OCI-LY7 (cell line): ENCODE measurements around the gene RHEBL1.

Experiments used
- EZH2phosphoT487 ChIP-seq: fragments of 200-600 bp; sonication (generic); IDR thresholded peaks from 2 replicates; pipeline ENCODE4 v1.6.1; 2018; ENCODE audit warnings: low read depth, borderline replicate concordance, mild to moderate bottlenecking, mixed run types, antibody characterized with exemption, low read length, moderate library complexity, mixed read lengths
- TF ChIP-seq, protein P1 (sequence below): fragments of 200-600 bp; sonication (generic); conservative IDR thresholded peaks from 2 replicates; pipeline ENCODE4 v1.5.1; 2014; ENCODE audit warnings: mild to moderate bottlenecking, antibody characterized with exemption, low read length, moderate library complexity, mixed read lengths

DNA sequence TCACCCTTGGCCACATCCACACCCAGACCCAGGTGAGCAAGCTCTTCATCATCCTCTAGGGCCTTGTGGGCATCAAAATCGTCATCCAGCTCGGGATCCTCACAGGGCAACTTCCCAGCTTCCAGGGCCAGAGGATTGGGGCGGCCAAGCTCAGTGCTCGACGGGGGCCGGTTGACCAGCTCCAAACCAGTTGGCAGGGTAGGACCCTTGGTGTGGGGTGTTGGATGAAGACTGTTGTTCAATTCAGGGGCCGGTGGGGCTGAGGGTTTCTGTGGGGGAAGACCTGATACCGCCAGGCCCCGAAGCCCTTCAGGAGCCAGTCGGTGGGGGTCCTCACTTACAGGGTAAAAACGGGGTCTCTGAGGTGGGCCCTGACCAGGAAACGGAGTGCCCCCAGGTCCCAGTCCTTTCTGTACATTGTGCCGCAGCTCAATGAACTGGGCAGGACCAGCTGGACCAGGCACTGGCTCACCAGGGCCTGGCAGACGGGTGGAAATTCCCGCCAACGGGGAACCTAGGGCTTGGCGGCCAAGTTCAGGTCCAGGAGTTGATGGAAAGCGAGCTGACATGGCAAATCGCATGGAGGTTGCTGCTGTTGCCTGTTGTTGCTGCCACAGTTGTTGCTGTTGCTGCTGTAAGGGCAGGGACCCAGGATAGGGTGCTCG is 31.4 kb downstream of the RHEBL1 start:
- TF ChIP-seq, protein P1, sequence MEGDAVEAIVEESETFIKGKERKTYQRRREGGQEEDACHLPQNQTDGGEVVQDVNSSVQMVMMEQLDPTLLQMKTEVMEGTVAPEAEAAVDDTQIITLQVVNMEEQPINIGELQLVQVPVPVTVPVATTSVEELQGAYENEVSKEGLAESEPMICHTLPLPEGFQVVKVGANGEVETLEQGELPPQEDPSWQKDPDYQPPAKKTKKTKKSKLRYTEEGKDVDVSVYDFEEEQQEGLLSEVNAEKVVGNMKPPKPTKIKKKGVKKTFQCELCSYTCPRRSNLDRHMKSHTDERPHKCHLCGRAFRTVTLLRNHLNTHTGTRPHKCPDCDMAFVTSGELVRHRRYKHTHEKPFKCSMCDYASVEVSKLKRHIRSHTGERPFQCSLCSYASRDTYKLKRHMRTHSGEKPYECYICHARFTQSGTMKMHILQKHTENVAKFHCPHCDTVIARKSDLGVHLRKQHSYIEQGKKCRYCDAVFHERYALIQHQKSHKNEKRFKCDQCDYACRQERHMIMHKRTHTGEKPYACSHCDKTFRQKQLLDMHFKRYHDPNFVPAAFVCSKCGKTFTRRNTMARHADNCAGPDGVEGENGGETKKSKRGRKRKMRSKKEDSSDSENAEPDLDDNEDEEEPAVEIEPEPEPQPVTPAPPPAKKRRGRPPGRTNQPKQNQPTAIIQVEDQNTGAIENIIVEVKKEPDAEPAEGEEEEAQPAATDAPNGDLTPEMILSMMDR = no peak
- no peak for TF ChIP-seq EZH2phosphoT487
